ENCODE results near the gene NACAD. TPM values are rescaled to one million over a fixed set of nuclear protein-coding genes. Genes with fewer than 3 reads are reported as not detected.
"Not testable (repeated sequence)": the region's sequence is repeated elsewhere in the genome, so short reads cannot be mapped to it uniquely, and the experiment has no call there.

Gene NACAD
- total RNA-seq, 2 donors from 2014 or later: 0.15 to 0.47 TPM

- ATAC-seq (peak; percentile 5), DNase-seq (no peak)
- Mint-ChIP-seq H3K36me3 (ENCODE audit: low read depth) (peaks cover 8% of the 10 kb centered on the region), H3K4me3 (peak overlapping the region; percentile 95), H3K27ac (peak overlapping the region; percentile 96), H3K27me3 (no peaks in the 10 kb centered on the region), H3K4me1 (peaks cover 55% of the 10 kb centered on the region)
- H3K9me3 ChIP-seq (ENCODE audit: control insufficient read depth, low read length, poor library complexity, severe bottlenecking): no peaks in the 10 kb centered on the region
Observed at GRCh38 chr7:45035371-45035770, 53.4 kb downstream of the NACAD start.

- DNase-seq; H3K36me3 Mint-ChIP-seq (ENCODE audit: low read depth); H3K27me3 Mint-ChIP-seq; ATAC-seq; H3K9me3 ChIP-seq (ENCODE audit: control insufficient read depth, low read length, poor library complexity, severe bottlenecking): not testable (repeated sequence)
- peak overlapping the region; percentile 96 for H3K27ac Mint-ChIP-seq
- peak overlapping the region; percentile 25 for H3K4me3 Mint-ChIP-seq
- peaks cover 56% of the 10 kb centered on the region for H3K4me1 Mint-ChIP-seq
Observed at GRCh38 chr7:45034710-45035109, 54.1 kb downstream of the NACAD start.

- peaks cover 58% of the 10 kb centered on the region for H3K4me1 Mint-ChIP-seq
- H3K36me3 Mint-ChIP-seq (ENCODE audit: low read depth): peaks cover 5% of the 10 kb centered on the region
- H3K4me3 Mint-ChIP-seq: peak overlapping the region; percentile 75
- H3K27ac Mint-ChIP-seq: no peak overlapping the region
- DNase-seq (no peak), ATAC-seq (no peak)
- no peaks in the 10 kb centered on the region for H3K27me3 Mint-ChIP-seq
- H3K9me3 ChIP-seq (ENCODE audit: control insufficient read depth, low read length, poor library complexity, severe bottlenecking): no peaks in the 10 kb centered on the region
Observed at GRCh38 chr7:45033931-45034290, 54.9 kb downstream of the NACAD start.

- H3K36me3 Mint-ChIP-seq (ENCODE audit: low read depth): peaks cover 5% of the 10 kb centered on the region
- H3K4me1 Mint-ChIP-seq: peaks cover 57% of the 10 kb centered on the region
- H3K27me3 Mint-ChIP-seq: no peaks in the 10 kb centered on the region
- H3K9me3 ChIP-seq (ENCODE audit: control insufficient read depth, low read length, poor library complexity, severe bottlenecking): no peaks in the 10 kb centered on the region
- H3K4me3 Mint-ChIP-seq: peak overlapping the region; percentile 75
- H3K27ac Mint-ChIP-seq: peak overlapping the region; percentile 86
- DNase-seq (no peak), ATAC-seq (peak; percentile 46)
Observed at GRCh38 chr7:45033261-45033930, 55.4 kb downstream of the NACAD start.

- Mint-ChIP-seq H3K4me3 (peak overlapping the region; percentile 75), H3K36me3 (ENCODE audit: low read depth) (peaks cover 7% of the 10 kb centered on the region), H3K4me1 (peaks cover 53% of the 10 kb centered on the region), H3K27ac (peak overlapping the region; percentile 86), H3K27me3 (no peaks in the 10 kb centered on the region)
- H3K9me3 ChIP-seq (ENCODE audit: control insufficient read depth, low read length, poor library complexity, severe bottlenecking): no peaks in the 10 kb centered on the region
- DNase-seq: no peak
- no peak for ATAC-seq
Observed at GRCh38 chr7:45032421-45032820, 56.3 kb downstream of the NACAD start.

GRCh38 chr7:45031829-45032228 lies 56.9 kb downstream of the NACAD start:
- peaks cover 8% of the 10 kb centered on the region for H3K36me3 Mint-ChIP-seq (ENCODE audit: low read depth)
- H3K4me1 Mint-ChIP-seq: peaks cover 55% of the 10 kb centered on the region

More at GRCh38 chr7:45031829-45032228, 56.9 kb downstream of the NACAD start:
- ATAC-seq: no peak
- no peaks in the 10 kb centered on the region for H3K27me3 Mint-ChIP-seq
- peak overlapping the region; percentile 75 for H3K4me3 Mint-ChIP-seq
- peak overlapping the region; percentile 86 for H3K27ac Mint-ChIP-seq
- no peaks in the 10 kb centered on the region for H3K9me3 ChIP-seq (ENCODE audit: control insufficient read depth, low read length, poor library complexity, severe bottlenecking)
- DNase-seq: no peak

Other genes starting within 250 kb of the NACAD start
- 100 to 1,000 TPM; 173 to 185 TPM for gene H2AZ2, start 240.9 kb downstream of the NACAD start, total RNA-seq
- gene PURB, start 203.4 kb downstream of the NACAD start, total RNA-seq: 10 to 100 TPM; 21.4 to 27.6 TPM
- gene MYO1G, start 110.0 kb downstream of the NACAD start, total RNA-seq: 100 to 1,000 TPM; 245 to 291 TPM
- 10 to 100 TPM; 77.4 to 83.0 TPM for gene CCM2, start 88.8 kb downstream of the NACAD start, total RNA-seq
- gene TBRG4, start 22.7 kb upstream of the NACAD start, total RNA-seq: 10 to 100 TPM; 63.6 to 85.1 TPM
- under 1 TPM; 0.65 to 0.76 TPM for gene RAMP3, start 68.8 kb upstream of the NACAD start, total RNA-seq

All from T-helper 17 cell (primary cell).